IMR-90 (cell line): ENCODE results near the gene CRY2. TPM values are rescaled to one million over a fixed set of nuclear protein-coding genes. Genes with fewer than 3 reads are reported as not detected.

Experiments
- ATAC-seq: fragments of 200-7000 bp; cut with Tn5 transposase; 2 replicates; pipeline ENCODE4 v1.9.1; 2020; ENCODE audit warnings: low read depth, mild to moderate bottlenecking, moderate library complexity
- BruUV-seq: library from RNA; stranded (reverse); fragments of 400-500 nt; replicated peaks from 2 replicates; lab custom pipeline; 2021; lab: Mats Ljungman, UMichigan
- CTCF ChIA-PET: fragments of 300-600 bp; formaldehyde crosslinking; extraction: SDS; loops from one replicate; lab custom pipeline; 2021; ENCODE audit warnings: antibody characterized with exemption; lab: Yijun Ruan, JAX
- POLR2A ChIA-PET: fragments of 300-600 bp; sonication (Branson Sonifier 250); formaldehyde crosslinking; loops from one replicate; lab custom pipeline; 2022; ENCODE audit warnings: antibody characterized with exemption; ENCODE audit not compliant: unreplicated experiment; lab: Charles Lee
- DNase-seq: peaks from one replicate; pipeline ENCODE4 v3.0.0; 2013
- H2AFZ ChIP-seq: replicated peaks from 2 replicates; pipeline ENCODE3; 2013; ENCODE audit warnings: low read length, mild to moderate bottlenecking; ENCODE audit not compliant: poor library complexity
- H2AK5ac ChIP-seq: 2 replicates; pipeline ENCODE4 v1.6.1; 2013; ENCODE audit warnings: low read depth, low read length, inconsistent platforms
- H2AK9ac ChIP-seq: replicated peaks from 2 replicates; pipeline ENCODE3; 2013; ENCODE audit warnings: mild to moderate bottlenecking, low read depth, low read length, moderate library complexity; ENCODE audit not compliant: poor library complexity
- H2BK120ac ChIP-seq: 2 replicates; pipeline ENCODE4 v1.6.1; 2013; ENCODE audit warnings: low read depth, low read length, inconsistent platforms
- H2BK15ac ChIP-seq: 3 replicates; pipeline ENCODE4 v1.6.1; 2013; ENCODE audit warnings: low read depth, low read length, inconsistent platforms
- H2BK20ac ChIP-seq: 2 replicates; pipeline ENCODE4 v1.6.1; 2013; ENCODE audit warnings: low read depth, mild to moderate bottlenecking, inconsistent platforms, low read length, moderate library complexity
- H2BK5ac ChIP-seq: 2 replicates; pipeline ENCODE4 v1.6.1; 2013; ENCODE audit warnings: mild to moderate bottlenecking, low read depth, low read length, inconsistent platforms; ENCODE audit not compliant: poor library complexity, severe bottlenecking
- H3K14ac ChIP-seq: replicated peaks from 2 replicates; pipeline ENCODE4 v1.6.1; 2013; ENCODE audit warnings: low read depth, low read length, inconsistent platforms
- H3K18ac ChIP-seq: 2 replicates; pipeline ENCODE4 v1.6.1; 2013; ENCODE audit warnings: low read depth, low read length, control low read depth
- H3K23ac ChIP-seq: 2 replicates; pipeline ENCODE4 v1.6.1; 2013; ENCODE audit warnings: low read depth, low read length, inconsistent platforms
- H3K27ac ChIP-seq: 2 replicates; pipeline ENCODE4 v1.5.1; 2013; ENCODE audit warnings: mild to moderate bottlenecking, control low read depth, low read length; ENCODE audit not compliant: insufficient read depth
- H3K27me3 ChIP-seq: 2 replicates; pipeline ENCODE4 v1.6.1; 2013; ENCODE audit warnings: low read length; ENCODE audit not compliant: control insufficient read depth, insufficient read depth
- H3K36me3 ChIP-seq: 2 replicates; pipeline ENCODE4 v1.6.1; 2013; ENCODE audit warnings: low read length, mixed read lengths; ENCODE audit not compliant: control insufficient read depth, insufficient read depth
- H3K4ac ChIP-seq: 2 replicates; pipeline ENCODE4 v1.6.1; 2013; ENCODE audit warnings: low read depth, low read length, inconsistent platforms
- H3K4me1 ChIP-seq: 2 replicates; pipeline ENCODE4 v1.6.1; 2013; ENCODE audit warnings: low read length, mixed read lengths; ENCODE audit not compliant: control insufficient read depth, insufficient read depth
- H3K4me2 ChIP-seq: 2 replicates; pipeline ENCODE4 v1.6.1; 2013; ENCODE audit warnings: low read depth, mild to moderate bottlenecking, control low read depth, low read length, moderate library complexity
- H3K4me3 ChIP-seq: 2 replicates; pipeline ENCODE4 v1.5.1; 2013; ENCODE audit warnings: low read depth, mild to moderate bottlenecking, control low read depth, low read length, moderate library complexity; ENCODE audit not compliant: insufficient read depth
- H3K56ac ChIP-seq: 2 replicates; pipeline ENCODE4 v1.6.1; 2013; ENCODE audit warnings: low read length, inconsistent platforms; ENCODE audit not compliant: insufficient read depth; ENCODE audit errors: extremely low read depth
- H3K79me1 ChIP-seq, 2 experiments: 2 replicates each; pipeline ENCODE4 v1.6.1; 2013; ENCODE audit warnings: low read length in 2 of 2, inconsistent platforms in 1 of 2, low read depth in 1 of 2
- H3K9ac ChIP-seq: 2 replicates; pipeline ENCODE4 v1.6.1; 2013; ENCODE audit warnings: low read depth, low read length, control low read depth
- H3K9me1 ChIP-seq: 2 replicates; pipeline ENCODE4 v1.6.1; 2013; ENCODE audit warnings: low read length, inconsistent platforms; ENCODE audit not compliant: insufficient read depth
- H3K9me3 ChIP-seq: 2 replicates; pipeline ENCODE4 v1.6.1; 2013; ENCODE audit warnings: low read length; ENCODE audit not compliant: control insufficient read depth, insufficient read depth
- H4K20me1 ChIP-seq: 2 replicates; pipeline ENCODE4 v1.6.1; 2013; ENCODE audit warnings: low read length, inconsistent platforms; ENCODE audit not compliant: insufficient read depth
- H4K5ac ChIP-seq: 2 replicates; pipeline ENCODE4 v1.6.1; 2013; ENCODE audit warnings: mild to moderate bottlenecking, low read depth, low read length, control low read depth
- H4K8ac ChIP-seq, 2 experiments: 2 replicates each; pipeline ENCODE4 v1.6.1; 2013; ENCODE audit warnings: low read depth in 2 of 2, low read length in 2 of 2, control low read depth in 1 of 2, inconsistent platforms in 1 of 2
- H4K91ac ChIP-seq: 2 replicates; pipeline ENCODE4 v1.6.1; 2013; ENCODE audit warnings: low read depth, low read length, inconsistent platforms; ENCODE audit not compliant: insufficient read depth
- CHD1 ChIP-seq: IDR thresholded peaks from 2 replicates; pipeline ENCODE4 v1.6.1; 2012; ENCODE audit warnings: low read depth, low read length, improper control_type of control experiment
- CTCF ChIP-seq: conservative IDR thresholded peaks from 2 replicates; pipeline ENCODE4 v1.5.1; 2012; ENCODE audit warnings: mild to moderate bottlenecking, low read depth, low read length, improper control_type of control experiment
- FOS ChIP-seq: fragments of 150-350 bp; IDR thresholded peaks from 2 replicates; pipeline ENCODE4 v1.6.1; 2016; ENCODE audit warnings: low read depth, low read length
- MAFK ChIP-seq: IDR thresholded peaks from 2 replicates; pipeline ENCODE4 v1.6.1; 2012; ENCODE audit warnings: low read depth, low read length, improper control_type of control experiment
- MXI1 ChIP-seq: IDR thresholded peaks from 2 replicates; pipeline ENCODE4 v1.6.1; 2012; ENCODE audit warnings: low read depth, mild to moderate bottlenecking, low read length, moderate library complexity, borderline replicate concordance
- NFE2L2 ChIP-seq: fragments of 150-350 bp; IDR thresholded peaks from 2 replicates; pipeline ENCODE4 v1.6.1; 2016; ENCODE audit warnings: low read depth, mild to moderate bottlenecking, low read length
- RCOR1 ChIP-seq: IDR thresholded peaks from 2 replicates; pipeline ENCODE4 v1.6.1; 2012; ENCODE audit warnings: mild to moderate bottlenecking, low read length, improper control_type of control experiment; ENCODE audit not compliant: insufficient replicate concordance
- RFX5 ChIP-seq: IDR thresholded peaks from 2 replicates; pipeline ENCODE4 v1.8.0; 2012; ENCODE audit warnings: low read depth, mild to moderate bottlenecking, low read length, moderate library complexity
- SMC3 ChIP-seq: fragments of 150-350 bp; IDR thresholded peaks from 2 replicates; pipeline ENCODE4 v1.6.1; 2016; ENCODE audit warnings: low read depth, mild to moderate bottlenecking, antibody characterized with exemption, low read length, moderate library complexity
- WGBS, 2 experiments: methylation state at CpG; one replicate each; pipeline versions ENCODE4 v1.1.5 to v1.1.7; 2013; ENCODE audit warnings: missing lambda C conversion rate in 2 of 2; ENCODE audit not compliant: insufficient read length in 1 of 2; ENCODE audit errors: extremely low coverage in 2 of 2; 5-methylcytosine and 5-hydroxymethylcytosine counted together
- dilution Hi-C: fragments of 300-500 bp; cut with HindIII; formaldehyde crosslinking; loops from one replicate; pipeline ENCODE4 v1.14.3; 2018; ENCODE audit warnings: low sequenced_read_pairs; ENCODE audit not compliant: unreplicated experiment
- in situ Hi-C: fragments of 300-500 bp; cut with MboI; formaldehyde crosslinking; loops from 3 replicates; pipeline ENCODE4 v1.14.3; 2019; ENCODE audit warnings: low sequenced_read_pairs, inconsistent platforms, mixed read lengths
- intact Hi-C: fragments of 100-400 bp; cut with micrococcal nuclease; formaldehyde crosslinking; loops from 2 replicates; pipeline ENCODE4 v1.10.0; 2022
- polyA plus RNA-seq, 3 experiments: library from polyadenylated mRNA; depleted of rRNA; stranded (reverse); fragments of >200 nt; gene quantifications; 2 replicates each; pipeline ENCODE4 v1.2.3, GENCODE V29; 2012; ENCODE audit warnings: low replicate concordance in 1 of 3
- total RNA-seq: library from RNA; depleted of rRNA; stranded (reverse); fragments of >200 nt; gene quantifications from 2 replicates; pipeline ENCODE4 v1.2.3, GENCODE V29; 2012

Gene CRY2
- total and polyA plus RNA-seq, 2 of the 4 experiments (the other 2 are of a cell fraction), result 12.2 to 13.1 TPM

- TF ChIP-seq CHD1, result no peak; the same call in 1 of the 2 replicates
- peak; percentile 49; the same call in 1 of the 2 replicates for TF ChIP-seq FOS
These were observed 12.4 kb downstream of the CRY2 start (continued) for GRCh38 chr11:45859661-45860140.

- in situ Hi-C loops, result no loop called here
These were observed 13.1 kb downstream of the CRY2 start for GRCh38 chr11:45860348-45860747.

More at GRCh38 chr11:45860348-45860747, 13.1 kb downstream of the CRY2 start:
- no peak overlapping the region for H2AFZ ChIP-seq
- peak overlapping the region; percentile 29 for H2AK5ac ChIP-seq
- ChIA-PET POLR2A (interaction anchor here (0.6 kb wide), 1 partner anchor 809 kb away, joined by 5 read pairs; no protein-coding TSS in a partner anchor), CTCF (interaction anchor here (0.9 to 4.4 kb wide), 3 partner anchors 12 to 18 kb away, joined by 3 to 26 read pairs (median 6); partner anchors contain the start of gene CRY2)
- no TSS peak for BruUV-seq
- H4K20me1 ChIP-seq, result peaks cover 7% of the 10 kb centered on the region
- H4K8ac ChIP-seq, result peak overlapping the region in 1 of 2 experiments; percentile 70; a peak in 3 of 4 replicates
- peak overlapping the region; percentile 86 for H2BK5ac ChIP-seq
- no peak for ATAC-seq
- H3K14ac ChIP-seq, result peak overlapping the region; percentile 83
- H3K4me3 ChIP-seq, result no peak overlapping the region
- H2AK9ac ChIP-seq, result peak overlapping the region; percentile 69
- H3K18ac ChIP-seq, result peak overlapping the region; percentile 48
- peak overlapping the region; percentile 97 for H3K27ac ChIP-seq
- H2BK20ac ChIP-seq, result peak overlapping the region; percentile 81; the same call in 1 of the 2 replicates
- H3K9me1 ChIP-seq, result peaks cover 24% of the 10 kb centered on the region
- no peaks in the 10 kb centered on the region for H3K9me3 ChIP-seq
- peak overlapping the region; percentile 71 for H3K56ac ChIP-seq
- no peaks in the 10 kb centered on the region for H3K27me3 ChIP-seq
- dilution Hi-C loops, result no loop called here
- peaks cover 33% of the 10 kb centered on the region for H3K36me3 ChIP-seq
- H2BK15ac ChIP-seq, result peak overlapping the region; percentile 48; the same call in 1 of the 3 replicates
- no peak for DNase-seq
- peak overlapping the region; percentile 87 for H3K4ac ChIP-seq
- H3K79me1 ChIP-seq, result peaks cover 9 to 43% of the 10 kb centered on the region in 2 experiments
- H3K4me2 ChIP-seq, result peak overlapping the region; percentile 35
- WGBS, 2 experiments, result no CpG with 5 or more reads among the region's 5 CpGs
- peaks cover 33% of the 10 kb centered on the region for H3K4me1 ChIP-seq
- peak overlapping the region; percentile 86 for H2BK120ac ChIP-seq
- H4K91ac ChIP-seq, result peak overlapping the region; percentile 83
- TF ChIP-seq SMC3, result no peak
- no peak for TF ChIP-seq NFE2L2
- TF ChIP-seq RCOR1, result no peak
- TF ChIP-seq MAFK, result no peak
- TF ChIP-seq MXI1, result no peak
- TF ChIP-seq RFX5, result no peak
- TF ChIP-seq CTCF, result no peak
- H4K5ac ChIP-seq, result peak overlapping the region; percentile 70
- H3K23ac ChIP-seq, result peak overlapping the region; percentile 82; the same call in 1 of the 2 replicates
- peak overlapping the region; percentile 37; the same call in 1 of the 2 replicates for H3K9ac ChIP-seq
- intact Hi-C loops, result no loop called here
